ENCODE data around the gene GPR55.

GPR55 gene

DNA sequence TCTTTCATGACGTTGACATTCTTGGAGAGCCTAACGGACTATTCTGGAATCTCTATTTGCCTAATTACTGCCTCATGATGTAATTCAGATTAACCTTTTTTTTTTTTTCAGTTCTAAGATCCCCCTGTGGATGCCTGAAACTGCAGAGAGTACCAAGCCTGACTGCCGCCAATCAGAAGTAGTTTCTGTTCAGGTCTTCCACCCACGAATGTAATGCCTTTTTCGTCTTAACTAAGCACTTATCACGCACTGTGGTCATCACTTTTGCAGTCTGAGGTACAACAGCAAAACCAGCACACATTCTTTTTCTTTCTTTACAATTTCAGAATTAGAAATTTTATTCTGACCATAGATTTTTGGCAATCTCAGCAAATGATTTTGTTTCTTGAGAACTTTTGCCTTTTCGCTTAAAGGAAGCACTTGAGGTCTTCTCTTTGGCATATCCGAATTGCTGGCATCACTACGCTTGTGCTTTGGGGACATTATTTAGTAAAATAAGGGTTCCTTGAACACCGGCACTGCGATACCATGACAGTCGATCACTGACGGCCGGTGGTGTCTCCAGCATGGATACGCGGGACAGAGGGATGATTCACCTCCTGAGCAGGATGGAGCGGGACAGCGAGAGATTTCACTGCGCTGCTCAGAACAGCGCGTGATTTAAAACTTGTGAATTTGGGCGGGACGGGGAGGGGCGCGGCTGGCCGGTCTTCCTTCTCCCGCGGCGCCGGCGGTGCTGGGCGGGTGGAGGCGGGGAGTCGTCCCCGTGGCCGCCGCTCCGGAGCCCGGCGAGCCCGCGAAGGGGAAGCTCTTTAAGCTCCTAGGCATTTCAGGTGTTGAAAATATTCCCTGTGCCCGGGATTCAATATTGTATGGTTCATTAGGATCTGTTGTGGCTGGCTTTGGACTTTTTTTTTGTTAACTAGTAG lies 32.0 kb upstream of the GPR55 start:
- TF ChIP-seq REST (IDR thresholded peaks at IDR 0.05; ENCODE audit: insufficient replicate concordance, low read depth) (no peak), GABPA (IDR thresholded peaks at IDR 0.05; ENCODE audit: low read depth) (no peak), CTCF (IDR thresholded peaks at IDR 0.05; ENCODE audit: insufficient read depth, low read length) (no peak), SPI1 (IDR thresholded peaks at IDR 0.05; ENCODE audit: borderline replicate concordance, low read depth) (no peak), POLR2AphosphoS5 (IDR thresholded peaks at IDR 0.05; ENCODE audit: low read depth) (no peak)
- peaks cover 14% of the 10 kb centered on the region for H3K27me3 ChIP-seq (ENCODE audit: insufficient read depth, poor library complexity, severe bottlenecking)
- no peak overlapping the region for H3K4me3 ChIP-seq (replicated peaks; ENCODE audit: insufficient read depth, low read length)
- no peak overlapping the region for H3K27ac ChIP-seq (replicated peaks)
- DNase-seq (ENCODE audit: low read depth in 1 of 2, low spot score in 1 of 2), result no peak

DNA sequence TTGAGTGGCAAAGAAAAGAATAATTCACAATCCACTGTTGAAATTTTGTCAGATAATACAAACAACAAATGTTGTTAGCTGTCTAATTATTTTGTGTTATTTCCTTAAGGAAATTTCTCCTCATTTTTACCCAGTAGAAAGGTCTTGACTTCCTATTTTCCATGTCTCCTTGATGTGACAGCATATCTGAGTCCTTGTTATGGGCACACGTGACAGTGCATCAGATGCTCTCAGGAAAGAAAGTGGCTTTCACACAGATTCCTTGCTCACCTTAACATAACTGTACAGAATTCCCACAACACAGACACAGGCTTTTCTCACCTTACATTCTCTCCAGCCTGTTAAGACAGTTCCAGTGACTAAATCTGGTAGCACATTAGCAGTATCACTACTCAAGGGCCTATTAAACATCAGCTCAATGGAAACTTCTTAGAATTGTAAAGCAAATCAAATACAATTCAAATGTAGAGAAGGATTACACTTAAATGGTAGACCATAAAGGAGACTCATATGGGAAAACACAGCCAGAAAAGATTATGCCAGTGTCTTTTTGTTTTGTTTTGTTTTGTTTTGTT lies 30.2 kb upstream of the GPR55 start:
- H3K27me3 ChIP-seq (ENCODE audit: insufficient read depth, poor library complexity, severe bottlenecking), result peaks cover 14% of the 10 kb centered on the region
- no peak overlapping the region for H3K4me3 ChIP-seq (replicated peaks; ENCODE audit: insufficient read depth, low read length)
- no peak overlapping the region for H3K27ac ChIP-seq (replicated peaks)
- DNase-seq (ENCODE audit: low read depth in 1 of 2, low spot score in 1 of 2), result no peak
- no peak for TF ChIP-seq POLR2AphosphoS5 (IDR thresholded peaks at IDR 0.05; ENCODE audit: low read depth)
- TF ChIP-seq SPI1 (IDR thresholded peaks at IDR 0.05; ENCODE audit: borderline replicate concordance, low read depth), result no peak
- TF ChIP-seq CTCF (IDR thresholded peaks at IDR 0.05; ENCODE audit: insufficient read depth, low read length), result no peak
- no peak for TF ChIP-seq GABPA (IDR thresholded peaks at IDR 0.05; ENCODE audit: low read depth)
- TF ChIP-seq REST (IDR thresholded peaks at IDR 0.05; ENCODE audit: insufficient replicate concordance, low read depth), result no peak

GRCh38 chr2:230954746-230955145 lies 29.7 kb upstream of the GPR55 start:
- Histone ChIP-seq H3K27ac (replicated peaks) (no peak overlapping the region), H3K4me3 (replicated peaks; ENCODE audit: insufficient read depth, low read length) (no peak overlapping the region), H3K27me3 (ENCODE audit: insufficient read depth, poor library complexity, severe bottlenecking) (peaks cover 14% of the 10 kb centered on the region)
- TF ChIP-seq SPI1 (IDR thresholded peaks at IDR 0.05; ENCODE audit: borderline replicate concordance, low read depth) (no peak), GABPA (IDR thresholded peaks at IDR 0.05; ENCODE audit: low read depth) (no peak), CTCF (IDR thresholded peaks at IDR 0.05; ENCODE audit: insufficient read depth, low read length) (no peak)
- no peak for DNase-seq (ENCODE audit: low read depth in 1 of 2, low spot score in 1 of 2)

All from HL-60 (cell line).